GM21447 (cell line): ENCODE results near the gene MAGOH.
"Not testable (repeated sequence)": the region's sequence is repeated elsewhere in the genome, so short reads cannot be mapped to it uniquely, and the experiment has no call there.

Experiments used
- ATAC-seq: cut with Tn5 transposase; IDR thresholded peaks from one replicate; pipeline ENCODE4 v1.9.1; 2021; ENCODE audit not compliant: unreplicated experiment

Gene MAGOH

GRCh38 chr1:53190210-53190611, 48.1 kb downstream of the MAGOH start:
- ATAC-seq: no peak

- ATAC-seq: no peak
These were observed 49.3 kb downstream of the MAGOH start for GRCh38 chr1:53189061-53189460.

GRCh38 chr1:53188099-53188498, 50.2 kb downstream of the MAGOH start:
- ATAC-seq: no peak

GRCh38 chr1:53187401-53187800, 50.9 kb downstream of the MAGOH start:
- ATAC-seq: no peak

GRCh38 chr1:53186533-53186932, 51.8 kb downstream of the MAGOH start:
- ATAC-seq: no peak

- not testable (repeated sequence) for ATAC-seq
These were observed 52.4 kb downstream of the MAGOH start for GRCh38 chr1:53185955-53186297.

- no peak for ATAC-seq
These were observed 55.0 kb downstream of the MAGOH start for GRCh38 chr1:53183095-53183990.

- no peak for ATAC-seq
These were observed 55.6 kb downstream of the MAGOH start for GRCh38 chr1:53182716-53183094.

- no peak for ATAC-seq
These were observed 56.2 kb downstream of the MAGOH start for GRCh38 chr1:53182111-53182593.

- no peak for ATAC-seq
These were observed 57.4 kb downstream of the MAGOH start for GRCh38 chr1:53180951-53181350.

- ATAC-seq: no peak
These were observed 58.1 kb downstream of the MAGOH start for GRCh38 chr1:53180226-53180625.
